ENCODE data around the gene DOCK10.

DOCK10 gene

DNA sequence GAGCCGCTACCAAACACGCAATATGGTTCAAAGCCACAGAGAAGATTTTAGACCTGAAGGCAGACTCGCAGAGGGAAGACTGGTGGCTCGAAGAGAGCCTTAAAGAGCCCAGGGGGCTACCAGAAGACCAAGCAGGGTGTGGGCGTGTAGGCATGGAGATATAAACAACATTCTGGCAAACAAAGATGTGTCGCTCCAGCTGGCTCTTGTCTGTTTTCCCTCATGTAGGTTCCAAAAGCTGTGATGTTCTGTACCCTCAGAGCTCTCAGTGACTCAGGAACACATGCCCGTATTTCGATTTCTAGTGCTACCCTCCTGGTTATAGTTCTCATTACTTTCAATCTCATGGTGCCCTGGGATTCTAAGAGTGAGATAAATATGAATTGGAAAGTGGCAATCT is 44.5 kb downstream of the DOCK10 start:
- TF ChIP-seq, protein P1, sequence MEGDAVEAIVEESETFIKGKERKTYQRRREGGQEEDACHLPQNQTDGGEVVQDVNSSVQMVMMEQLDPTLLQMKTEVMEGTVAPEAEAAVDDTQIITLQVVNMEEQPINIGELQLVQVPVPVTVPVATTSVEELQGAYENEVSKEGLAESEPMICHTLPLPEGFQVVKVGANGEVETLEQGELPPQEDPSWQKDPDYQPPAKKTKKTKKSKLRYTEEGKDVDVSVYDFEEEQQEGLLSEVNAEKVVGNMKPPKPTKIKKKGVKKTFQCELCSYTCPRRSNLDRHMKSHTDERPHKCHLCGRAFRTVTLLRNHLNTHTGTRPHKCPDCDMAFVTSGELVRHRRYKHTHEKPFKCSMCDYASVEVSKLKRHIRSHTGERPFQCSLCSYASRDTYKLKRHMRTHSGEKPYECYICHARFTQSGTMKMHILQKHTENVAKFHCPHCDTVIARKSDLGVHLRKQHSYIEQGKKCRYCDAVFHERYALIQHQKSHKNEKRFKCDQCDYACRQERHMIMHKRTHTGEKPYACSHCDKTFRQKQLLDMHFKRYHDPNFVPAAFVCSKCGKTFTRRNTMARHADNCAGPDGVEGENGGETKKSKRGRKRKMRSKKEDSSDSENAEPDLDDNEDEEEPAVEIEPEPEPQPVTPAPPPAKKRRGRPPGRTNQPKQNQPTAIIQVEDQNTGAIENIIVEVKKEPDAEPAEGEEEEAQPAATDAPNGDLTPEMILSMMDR (IDR thresholded peaks at IDR 0.05; ENCODE audit: insufficient read depth, low read depth, low read length, missing control alignments): no peak
- DNase-seq (ENCODE audit: low read depth): no peak
- H3K4me3 ChIP-seq (ENCODE audit: low read length): no peak overlapping the region

DNA sequence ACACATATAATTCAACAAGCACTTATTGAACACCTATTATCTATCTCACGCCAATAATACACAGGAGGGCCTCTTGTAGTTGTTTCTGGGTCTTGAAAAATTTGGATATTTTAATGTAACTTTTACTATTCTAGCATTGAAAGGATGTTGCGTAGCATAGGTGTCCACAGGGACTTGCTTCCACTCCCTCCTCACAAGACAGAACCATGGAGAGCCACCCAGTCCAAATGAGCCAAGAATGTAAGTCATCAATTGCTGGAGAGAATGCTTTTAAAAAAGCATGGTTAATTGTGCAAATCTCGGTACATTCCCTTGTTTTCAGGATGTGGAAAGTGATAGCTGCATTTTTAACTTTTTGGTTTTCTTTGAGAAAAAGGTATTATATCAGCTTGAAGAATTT is 46.8 kb downstream of the DOCK10 start:
- TF ChIP-seq, protein P1 (IDR thresholded peaks at IDR 0.05; ENCODE audit: insufficient read depth, low read depth, low read length, missing control alignments): no peak
- DNase-seq (ENCODE audit: low read depth): no peak
- H3K4me3 ChIP-seq (ENCODE audit: low read length): no peak overlapping the region

DNA sequence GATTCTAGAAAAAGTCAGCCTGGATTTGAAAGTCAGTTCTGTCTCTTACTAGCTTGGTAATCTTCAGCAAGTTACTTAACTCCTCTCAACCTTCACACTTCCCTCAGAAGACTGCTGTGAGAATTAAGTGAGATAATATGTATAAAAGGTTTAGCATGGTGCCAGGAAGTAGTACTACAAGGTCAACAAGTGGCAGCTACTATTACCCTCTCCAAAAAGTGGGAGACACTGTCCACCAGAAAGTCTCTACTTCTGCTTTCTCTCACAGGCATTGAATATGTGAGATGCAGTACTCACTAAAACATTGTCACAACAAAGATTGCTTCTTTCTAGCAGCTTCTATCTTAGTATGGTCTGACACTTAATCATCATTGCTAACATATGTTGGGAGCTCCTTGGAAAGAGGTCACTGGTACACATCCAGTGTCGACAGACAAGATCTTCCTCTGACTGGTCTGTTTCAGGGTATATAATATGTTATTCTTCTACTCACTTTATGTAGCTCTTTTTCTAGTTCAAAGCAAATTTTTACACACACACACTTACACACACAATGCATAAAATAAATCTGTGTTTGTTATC is 47.9 kb downstream of the DOCK10 start:
- H3K4me3 ChIP-seq (ENCODE audit: low read length): no peak overlapping the region
- TF ChIP-seq, protein P1 (IDR thresholded peaks at IDR 0.05; ENCODE audit: insufficient read depth, low read depth, low read length, missing control alignments): no peak
- no peak for DNase-seq (ENCODE audit: low read depth)

DNA sequence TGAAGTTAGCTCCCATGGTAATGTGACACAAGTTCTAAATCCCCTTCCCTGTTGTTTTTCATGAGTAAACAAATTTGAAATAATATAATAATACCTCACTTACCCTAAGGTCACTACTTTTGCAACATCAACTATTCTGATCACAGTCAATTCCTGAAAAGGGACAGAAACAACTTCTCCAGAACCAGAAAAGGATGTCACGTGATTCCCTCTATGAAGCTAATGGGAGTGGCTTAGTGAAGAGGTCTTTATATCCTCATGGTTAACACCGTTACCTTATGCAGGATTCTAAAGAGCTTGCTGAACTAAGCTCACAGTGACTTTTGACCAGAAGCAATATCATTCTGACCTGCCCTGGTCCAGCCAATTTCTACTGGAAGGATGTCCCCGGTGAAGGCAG is 51.6 kb downstream of the DOCK10 start:
- H3K4me3 ChIP-seq (ENCODE audit: low read length): no peak overlapping the region
- no peak for DNase-seq (ENCODE audit: low read depth)
- TF ChIP-seq, protein P1 (IDR thresholded peaks at IDR 0.05; ENCODE audit: insufficient read depth, low read depth, low read length, missing control alignments): no peak

DNA sequence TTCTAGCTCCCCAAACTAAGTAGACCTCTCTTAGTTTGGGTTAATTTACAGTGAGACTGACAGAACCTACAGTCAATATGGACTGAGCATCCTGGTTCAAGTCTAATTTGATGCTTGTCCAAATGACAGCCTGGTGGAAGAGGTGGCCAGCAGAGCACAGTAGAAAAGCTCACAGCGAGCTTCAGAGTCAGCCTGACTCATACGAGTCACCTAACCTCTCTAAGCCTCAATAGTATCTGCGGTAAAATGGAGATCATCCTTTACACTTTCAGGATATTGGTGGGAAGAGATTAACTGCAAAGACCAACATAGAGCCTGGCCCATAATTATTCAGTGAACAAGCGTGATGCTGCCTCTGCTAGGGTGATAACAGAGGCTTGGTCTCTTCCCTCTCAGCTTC is 54.5 kb downstream of the DOCK10 start:
- no peak overlapping the region for H3K4me3 ChIP-seq (ENCODE audit: low read length)
- peak; percentile 30 for DNase-seq (ENCODE audit: low read depth)
- TF ChIP-seq, protein P1 (IDR thresholded peaks at IDR 0.05; ENCODE audit: insufficient read depth, low read depth, low read length, missing control alignments): no peak

DNA sequence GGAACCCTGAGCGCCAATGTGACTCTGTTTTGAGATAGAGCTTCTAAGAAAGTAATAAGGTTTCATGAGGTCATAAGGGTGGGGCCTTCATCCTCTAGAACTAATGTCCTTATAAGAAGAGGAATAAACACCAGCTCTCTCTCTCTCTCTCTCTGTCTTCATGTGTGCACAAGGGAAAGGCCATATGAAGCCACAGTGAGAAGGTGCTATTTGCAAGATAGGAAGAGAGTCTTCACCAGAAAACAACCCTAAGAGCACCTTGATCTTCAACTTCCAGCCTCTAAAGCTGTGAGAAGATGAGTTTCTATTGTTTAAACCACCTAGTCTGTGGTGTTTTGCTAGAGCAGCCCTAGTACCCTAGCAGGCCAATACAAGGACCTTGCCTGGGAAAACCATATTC is 55.8 kb downstream of the DOCK10 start:
- H3K4me3 ChIP-seq (ENCODE audit: low read length): no peak overlapping the region
- no peak for DNase-seq (ENCODE audit: low read depth)
- TF ChIP-seq, protein P1 (IDR thresholded peaks at IDR 0.05; ENCODE audit: insufficient read depth, low read depth, low read length, missing control alignments): no peak

DNA sequence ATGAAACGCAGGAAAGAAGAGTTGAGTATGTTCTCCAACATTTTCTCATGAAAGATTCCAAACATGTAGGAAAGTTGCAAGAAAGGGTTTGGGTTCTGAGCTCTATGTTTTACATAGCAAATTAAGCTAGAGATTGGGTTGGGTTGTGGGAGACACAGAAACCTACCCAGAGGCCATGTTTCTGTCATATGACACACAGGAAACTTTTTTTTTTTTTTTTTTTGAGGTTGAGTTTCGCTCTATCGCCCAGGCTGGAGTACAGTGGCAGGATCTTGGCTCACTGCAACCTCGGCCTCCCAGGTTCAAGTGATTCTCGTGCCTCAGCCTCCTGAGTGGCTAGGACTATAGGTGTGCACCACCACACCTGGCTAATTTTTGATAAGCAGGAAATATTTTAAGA is 57.6 kb downstream of the DOCK10 start:
- no peak overlapping the region for H3K4me3 ChIP-seq (ENCODE audit: low read length)
- DNase-seq (ENCODE audit: low read depth): no peak
- TF ChIP-seq, protein P1 (IDR thresholded peaks at IDR 0.05; ENCODE audit: insufficient read depth, low read depth, low read length, missing control alignments): no peak

All from epithelial cell of esophagus (primary cell).